Spleen (tissue), 7 donors: ENCODE measurements around the gene PRR23E.

ENCODE experiments used
- CTCF ChIP-seq, 11 experiments: fragments of 200-600 bp in 7 of 11; fragments of 450-650 bp in 4 of 11; sonication (generic) in 4 of 11; IDR thresholded peaks in 8 of 11; conservative IDR thresholded peaks in 3 of 11; 1 replicate in 7 of 11; 2 replicates in 4 of 11; pipeline versions ENCODE4 v1.4.0 to v1.8.0; 2016 to 2021; ENCODE audit warnings: antibody characterized with exemption in 11 of 11, inconsistent platforms in 4 of 11, mild to moderate bottlenecking in 1 of 11
- POLR2A ChIP-seq, 3 donors: fragments of 450-650 bp; IDR thresholded peaks; one replicate each; pipeline ENCODE4 v1.5.1; 2017; ENCODE audit warnings: antibody characterized with exemption in 3 of 3, mild to moderate bottlenecking in 1 of 3
- POLR2AphosphoS5 ChIP-seq, 3 donors: sonication (generic); formaldehyde crosslinking; IDR thresholded peaks; one replicate each; pipeline ENCODE4 v1.5.1; 2017; ENCODE audit warnings: antibody characterized with exemption in 3 of 3
- donor health status: DM: no; HTN: no; CAD: no; lungs with moderate emphysema.
- donor health status: DM: no; HTN: no; CAD: no.
- donor health status: DM: no; HTN: no; CAD: no.

DNA sequence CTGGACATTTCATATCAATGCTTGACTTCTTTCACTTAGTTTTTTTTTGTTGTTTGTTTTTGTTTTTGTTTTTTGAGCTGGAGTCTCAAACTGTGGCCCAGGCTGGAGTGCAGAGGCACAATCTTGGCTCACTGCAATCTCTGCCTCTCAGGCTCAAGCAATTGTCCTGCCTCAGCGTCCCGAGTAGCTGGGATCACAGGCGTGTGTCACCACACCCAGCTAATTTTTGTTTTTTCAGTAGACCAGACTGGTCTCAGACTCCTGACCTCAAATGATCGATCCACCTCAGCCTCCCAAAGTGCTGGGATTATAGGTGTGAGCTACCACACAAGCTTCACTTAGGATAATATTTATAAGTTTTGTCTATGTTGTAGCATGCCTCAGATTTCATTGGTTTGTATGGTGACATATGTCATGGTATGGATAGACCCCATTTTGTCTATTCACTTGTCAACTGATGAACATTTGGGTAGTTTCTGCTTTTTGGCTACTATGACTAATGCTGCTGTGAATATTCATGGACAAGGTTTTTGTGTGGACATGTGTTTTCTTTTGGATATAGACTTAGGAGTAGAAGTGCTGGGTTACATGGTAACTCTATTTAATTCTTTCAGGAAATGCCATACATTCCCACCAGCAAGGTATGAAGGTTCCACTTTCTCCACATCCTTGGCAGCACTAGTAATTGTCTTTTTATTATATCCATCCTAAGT, 6.8 kb upstream of the PRR23E start:
- TF ChIP-seq CTCF (IDR thresholded peaks at IDR 0.05 in 8 of 11, conservative IDR thresholded peaks at IDR 0.05 in 3 of 11) (no peak), POLR2A (IDR thresholded peaks at IDR 0.05) (no peak), POLR2AphosphoS5 (IDR thresholded peaks at IDR 0.05) (no peak)
